Cardiac fibroblast (primary cell): ENCODE data around the gene SSUH2.
"Not testable (repeated sequence)": the region's sequence is repeated elsewhere in the genome, so short reads cannot be mapped to it uniquely, and the experiment has no call there.

Source experiments
- DNase-seq, 2 donors: peaks; one replicate each; pipeline versions ENCODE4 v3.0.0 to v3.0.0-alpha.2; 2010; ENCODE audit warnings: low read depth in 2 of 2
- H3K4me3 ChIP-seq, 2 donors: replicated peaks in 1 of 2; 1 replicate in 1 of 2; 2 replicates in 1 of 2; pipeline ENCODE4 v1.5.1; 2011; ENCODE audit warnings: low read depth in 2 of 2, low read length in 2 of 2, mild to moderate bottlenecking in 2 of 2, moderate library complexity in 1 of 2
- CTCF ChIP-seq: IDR thresholded peaks from one replicate; pipeline ENCODE4 v1.5.1; 2011; ENCODE audit warnings: low read depth, mild to moderate bottlenecking, low read length, inconsistent platforms

SSUH2 gene

GRCh38 chr3:8644748-8645390, at the start of gene SSUH2:
Gene SSUH2, minus strand, starts transcription at chr3:8644798. Its CDS starts 40 bp downstream, at chr3:8644758.
- no peak within 1 kb of the TSS for H3K4me3 ChIP-seq
- no peak for TF ChIP-seq CTCF
- no peak for DNase-seq

GRCh38 chr3:8691295-8691694, 46.7 kb upstream of the SSUH2 start:
- not testable (repeated sequence) for H3K4me3 ChIP-seq, DNase-seq

GRCh38 chr3:8684992-8685391, 40.4 kb upstream of the SSUH2 start:
- DNase-seq, H3K4me3 ChIP-seq: not testable (repeated sequence)

GRCh38 chr3:8682850-8683574, 38.4 kb upstream of the SSUH2 start:
- not testable (repeated sequence) for DNase-seq

GRCh38 chr3:8681881-8682538, 37.4 kb upstream of the SSUH2 start:
- DNase-seq, H3K4me3 ChIP-seq: not testable (repeated sequence)

More at GRCh38 chr3:8682850-8683574, 38.4 kb upstream of the SSUH2 start:
- H3K4me3 ChIP-seq = not testable (repeated sequence)

GRCh38 chr3:8681349-8681748, 36.8 kb upstream of the SSUH2 start:
- H3K4me3 ChIP-seq = no peak overlapping the region
- DNase-seq = no peak
- TF ChIP-seq CTCF = no peak

- DNase-seq = peak in 1 of 2 donors; percentile 28
- not testable (repeated sequence) for H3K4me3 ChIP-seq
These were observed 35.4 kb upstream of the SSUH2 start for GRCh38 chr3:8679817-8680553.

GRCh38 chr3:8678751-8679150, 34.2 kb upstream of the SSUH2 start:
- H3K4me3 ChIP-seq = no peak overlapping the region
- TF ChIP-seq CTCF = no peak
- no peak for DNase-seq

- DNase-seq, H3K4me3 ChIP-seq: not testable (repeated sequence)
These were observed 32.7 kb upstream of the SSUH2 start for GRCh38 chr3:8677258-8677657.

- not testable (repeated sequence) for DNase-seq, H3K4me3 ChIP-seq
These were observed 31.0 kb upstream of the SSUH2 start for GRCh38 chr3:8675591-8675990.
